H1 (cell line): ENCODE data around the gene ARHGAP32. TPM values are rescaled to one million over a fixed set of nuclear protein-coding genes. Genes with fewer than 3 reads are reported as not detected.

Experiments
- CTCF ChIA-PET: fragments of 300-600 bp; sonication (Branson Sonifier 250); formaldehyde crosslinking; loops from one replicate; lab custom pipeline; 2021; ENCODE audit not compliant: partially characterized antibody; lab: Charles Lee
- POLR2A ChIA-PET: fragments of 300-600 bp; sonication (Branson Sonifier 250); formaldehyde crosslinking; loops from one replicate; lab custom pipeline; 2021; ENCODE audit warnings: inconsistent platforms; ENCODE audit not compliant: partially characterized antibody; lab: Charles Lee
- DNase-seq, 2 experiments: peaks; one replicate each; pipeline versions ENCODE4 v3.0.0 to v3.0.0-alpha.2; 2010 to 2022; ENCODE audit warnings: low spot score in 2 of 2, low read depth in 1 of 2, mixed read lengths in 1 of 2
- FAIRE-seq: peaks from 2 replicates; lab custom pipeline; 2011; peaks lifted over from hg19 to GRCh38; lab: Jason Lieb, UNC
- H2AFZ ChIP-seq: 2 replicates; pipeline ENCODE4 v1.8.1; 2012; ENCODE audit warnings: low read length, inconsistent platforms
- H2AK5ac ChIP-seq: 2 replicates; pipeline ENCODE4 v1.6.1; 2013; ENCODE audit warnings: low read depth, low read length
- H2BK120ac ChIP-seq: replicated peaks from 2 replicates; pipeline ENCODE3; 2013; ENCODE audit warnings: low read depth, low read length, inconsistent platforms
- H2BK12ac ChIP-seq: 2 replicates; pipeline ENCODE4 v1.6.1; 2013; ENCODE audit warnings: low read depth, low read length
- H2BK15ac ChIP-seq: 2 replicates; pipeline ENCODE4 v1.6.1; 2013; ENCODE audit warnings: low read length
- H2BK20ac ChIP-seq: 2 replicates; pipeline ENCODE4 v1.6.1; 2013; ENCODE audit warnings: low read length
- H2BK5ac ChIP-seq: 2 replicates; pipeline ENCODE4 v1.6.1; 2013; ENCODE audit warnings: low read depth, low read length
- H3K14ac ChIP-seq: 2 replicates; pipeline ENCODE4 v1.6.1; 2013; ENCODE audit warnings: inconsistent platforms; ENCODE audit not compliant: insufficient read length
- H3K18ac ChIP-seq: 2 replicates; pipeline ENCODE4 v1.6.1; 2013; ENCODE audit warnings: low read length; ENCODE audit errors: extremely low read depth
- H3K23ac ChIP-seq: 2 replicates; pipeline ENCODE4 v1.6.1; 2013; ENCODE audit warnings: inconsistent platforms; ENCODE audit not compliant: insufficient read length
- H3K23me2 ChIP-seq: 2 replicates; pipeline ENCODE4 v1.6.1; 2013; ENCODE audit warnings: low read depth, low read length
- H3K27ac ChIP-seq: 2 replicates; pipeline ENCODE4 v1.6.1; 2011; ENCODE audit warnings: low read depth, low read length, inconsistent platforms
- H3K27me3 ChIP-seq, 4 experiments: replicated peaks in 1 of 4; 1 replicate in 1 of 4; 2 replicates in 3 of 4; pipeline versions ENCODE4 v1.6.1 to v1.8.1; 2011 to 2013; ENCODE audit warnings: low read length in 3 of 4, mild to moderate bottlenecking in 3 of 4, inconsistent platforms in 2 of 4, mixed read lengths in 2 of 4, moderate library complexity in 1 of 4; ENCODE audit not compliant: control insufficient read depth in 3 of 4, insufficient read depth in 3 of 4; ENCODE audit errors: extremely low read depth in 1 of 4
- H3K36me3 ChIP-seq, 4 experiments: 2 replicates each; pipeline versions ENCODE4 v1.6.1 to v1.8.1; 2011 to 2013; ENCODE audit warnings: mild to moderate bottlenecking in 4 of 4, low read length in 3 of 4, moderate library complexity in 2 of 4, control low read depth in 1 of 4, inconsistent platforms in 1 of 4; ENCODE audit not compliant: insufficient read depth in 4 of 4, control insufficient read depth in 2 of 4
- H3K4ac ChIP-seq: replicated peaks from 2 replicates; pipeline ENCODE3; 2013; ENCODE audit warnings: low read length, low read depth, mixed read lengths, inconsistent platforms; ENCODE audit not compliant: insufficient read length
- H3K4me1 ChIP-seq, 4 experiments: replicated peaks in 1 of 4; 1 replicate in 1 of 4; 2 replicates in 3 of 4; pipeline versions ENCODE4 v1.6.1 to v1.8.1; 2011 to 2013; ENCODE audit warnings: low read length in 3 of 4, inconsistent platforms in 2 of 4, mixed read lengths in 1 of 4; ENCODE audit not compliant: insufficient read depth in 4 of 4, control insufficient read depth in 3 of 4
- H3K4me2 ChIP-seq, 2 experiments: 2 replicates each; pipeline versions ENCODE4 v1.6.1 to v1.8.1; 2011 to 2013; ENCODE audit warnings: low read depth in 2 of 2, low read length in 2 of 2, control low read depth in 1 of 2, inconsistent platforms in 1 of 2, mild to moderate bottlenecking in 1 of 2; ENCODE audit not compliant: insufficient read depth in 1 of 2
- H3K4me3 ChIP-seq, 4 experiments: fragments of 200-600, 300-600 bp in 1 of 4; sonication (generic), shearing (Covaris generic), sonication (Bioruptor Twin) in 1 of 4; 2 replicates each; pipeline versions ENCODE4 v1.5.1 to v1.8.1; 2011 to 2016; ENCODE audit warnings: low read length in 4 of 4, low read depth in 3 of 4, control low read depth in 2 of 4, inconsistent platforms in 2 of 4, mild to moderate bottlenecking in 2 of 4, mixed read lengths in 1 of 4, moderate library complexity in 1 of 4; ENCODE audit not compliant: insufficient read depth in 2 of 4; ENCODE audit errors: extremely low read depth in 1 of 4
- H3K56ac ChIP-seq: replicated peaks from 2 replicates; pipeline ENCODE3; 2013; ENCODE audit warnings: low read depth, mild to moderate bottlenecking, mixed read lengths, low read length, inconsistent platforms; ENCODE audit not compliant: insufficient read length
- H3K79me1 ChIP-seq: 2 replicates; pipeline ENCODE4 v1.6.1; 2013; ENCODE audit warnings: low read depth, low read length, control low read depth
- H3K79me2 ChIP-seq, 2 experiments: 2 replicates each; pipeline versions ENCODE4 v1.6.1 to v1.8.1; 2012 to 2013; ENCODE audit warnings: low read length in 2 of 2, mild to moderate bottlenecking in 2 of 2, inconsistent platforms in 1 of 2; ENCODE audit not compliant: insufficient read depth in 2 of 2, control insufficient read depth in 1 of 2
- H3K9ac ChIP-seq, 4 experiments: replicated peaks in 1 of 4; 1 replicate in 1 of 4; 2 replicates in 3 of 4; pipeline versions ENCODE4 v1.6.1 to v1.8.1; 2011 to 2013; ENCODE audit warnings: low read depth in 3 of 4, low read length in 3 of 4, control low read depth in 2 of 4, mild to moderate bottlenecking in 2 of 4, moderate library complexity in 2 of 4, inconsistent platforms in 1 of 4; ENCODE audit errors: extremely low read depth in 1 of 4
- H3K9me3 ChIP-seq, 2 experiments: 2 replicates each; pipeline versions ENCODE4 v1.6.1 to v1.8.1; 2012 to 2013; ENCODE audit warnings: mild to moderate bottlenecking in 2 of 2, moderate library complexity in 2 of 2, control low read depth in 1 of 2, inconsistent platforms in 1 of 2, low read depth in 1 of 2, low read length in 1 of 2, mixed read lengths in 1 of 2; ENCODE audit not compliant: insufficient read depth in 2 of 2
- H4K20me1 ChIP-seq, 2 experiments: replicated peaks in 1 of 2; 2 replicates each; pipeline versions ENCODE3 to v1.8.1; 2011 to 2013; ENCODE audit warnings: inconsistent platforms in 2 of 2, low read length in 2 of 2, mild to moderate bottlenecking in 1 of 2; ENCODE audit not compliant: insufficient read depth in 2 of 2, control insufficient read depth in 1 of 2
- H4K5ac ChIP-seq: 2 replicates; pipeline ENCODE4 v1.6.1; 2013; ENCODE audit warnings: low read length, low read depth, mixed read lengths, inconsistent platforms; ENCODE audit not compliant: insufficient read length
- H4K8ac ChIP-seq: 2 replicates; pipeline ENCODE4 v1.8.0; 2013; ENCODE audit warnings: mild to moderate bottlenecking, moderate library complexity, low read length, inconsistent platforms; ENCODE audit not compliant: insufficient read depth; ENCODE audit errors: extremely low read depth
- H4K91ac ChIP-seq: replicated peaks from 2 replicates; pipeline ENCODE3; 2013; ENCODE audit warnings: low read length, mixed read lengths, inconsistent platforms; ENCODE audit not compliant: insufficient read length
- FOSL1 ChIP-seq: IDR thresholded peaks from 2 replicates; pipeline ENCODE4 v1.6.1; 2011; ENCODE audit warnings: mild to moderate bottlenecking, low read depth, low read length, moderate library complexity; ENCODE audit not compliant: insufficient read depth
- JUND ChIP-seq: IDR thresholded peaks from 2 replicates; pipeline ENCODE4 v1.6.1; 2011; ENCODE audit warnings: mild to moderate bottlenecking, improper control_type of control experiment, low read length
- TBP ChIP-seq: IDR thresholded peaks from 2 replicates; pipeline ENCODE4 v1.6.1; 2011; ENCODE audit warnings: low read depth, low read length, improper control_type of control experiment
- WGBS, 2 experiments: shearing (Covaris generic) in 1 of 2; methylation state at CpG; one replicate each; pipeline versions ENCODE4 v1.1.6 to v1.1.7; 2013 to 2015; ENCODE audit warnings: low lambda C conversion rate in 2 of 2, mixed read lengths in 2 of 2, inconsistent platforms in 1 of 2, low coverage in 1 of 2, missing lambda C conversion rate in 1 of 2; ENCODE audit not compliant: insufficient replicate concordance in 2 of 2, insufficient coverage in 1 of 2, insufficient read length in 1 of 2; ENCODE audit errors: extremely low coverage in 1 of 2, missing lambda C conversion rate in 1 of 2; 5-methylcytosine and 5-hydroxymethylcytosine counted together
- polyA plus RNA-seq, 7 experiments: library from polyadenylated mRNA; depleted of rRNA in 3 of 7; stranded (reverse) in 5 of 7; unstranded in 2 of 7; fragments of >200 nt in 5 of 7; fragments of 200-250 nt in 2 of 7; gene quantifications; 1 replicate in 5 of 7; 2 replicates in 1 of 7; 4 replicates in 1 of 7; pipeline versions ENCODE4 v1.2.1 to v1.2.3, GENCODE V29; 2011 to 2013; ENCODE audit warnings: missing spikeins in 2 of 7, mixed read lengths in 2 of 7
- total RNA-seq: library from RNA; stranded (reverse); fragmentation: NEBNext Ultra II Directional; extraction: Animal tissue kit (Norgen Biotek cat#: 25700); gene quantifications from 2 replicates; pipeline ENCODE4 v1.2.1, GENCODE V29; 2021

The ARHGAP32 gene
- total and polyA plus RNA-seq, 2 of the 8 experiments (the other 6 are each of a cell fraction or from before 2014, with no cell fraction given) = 13.7 to 30.0 TPM

GRCh38 chr11:128962896-128963295 lies 229.2 kb downstream of the ARHGAP32 start:
- Histone ChIP-seq H3K4ac (no peak overlapping the region), H3K9me3 (no peaks in the 10 kb centered on the region), H4K20me1 (no peaks in the 10 kb centered on the region), H3K79me1 (no peaks in the 10 kb centered on the region), H3K4me1 (no peaks in the 10 kb centered on the region), H2BK20ac (no peak overlapping the region), H3K79me2 (no peaks in the 10 kb centered on the region), H2AK5ac (no peak overlapping the region), H3K27ac (no peak overlapping the region), H3K4me2 (no peak overlapping the region), H2AFZ (no peak overlapping the region), H2BK15ac (no peak overlapping the region), H3K56ac (no peak overlapping the region), H3K14ac (no peak overlapping the region), H2BK12ac (no peak overlapping the region), H3K36me3 (no peaks in the 10 kb centered on the region; a peak in 1 of 8 replicates), H2BK5ac (no peak overlapping the region), H3K4me3 (no peak overlapping the region), H3K27me3 (no peaks in the 10 kb centered on the region; a peak in 1 of 7 replicates), H2BK120ac (no peak overlapping the region)
- ChIA-PET CTCF (interaction anchor here (0.8 to 20.6 kb wide), 5 partner anchors 14 to 74 kb away, joined by 3 to 473 read pairs (median 4); partner anchors contain the start of gene KCNJ5), POLR2A (no interaction called here)
- FAIRE-seq (no peak), DNase-seq (no peak)
- WGBS, 2 experiments = 87% methylated on average over 5 of the region's 5 CpGs; no CpG with 5 or more reads in 1 of the 2 experiments
- TF ChIP-seq JUND (no peak), TBP (no peak), FOSL1 (no peak)
- TF ChIP-seq, all 59 proteins: peak for 0
- no peak overlapping the region for H4K5ac ChIP-seq
- H3K18ac ChIP-seq = no peak overlapping the region
- H3K9ac ChIP-seq = no peak overlapping the region
- H3K23me2 ChIP-seq = no peaks in the 10 kb centered on the region
- no peak overlapping the region for H4K91ac ChIP-seq
- H3K23ac ChIP-seq = no peak overlapping the region
- no peak overlapping the region for H4K8ac ChIP-seq
